HG03558 (cell line): ENCODE data around the gene TMEM200A.

Experiments used
- ATAC-seq: cut with Tn5 transposase; IDR thresholded peaks from one replicate; pipeline ENCODE4 v1.9.1; 2021; ENCODE audit warnings: moderate number of reproducible peaks; ENCODE audit not compliant: unreplicated experiment; ENCODE audit errors: extremely low read depth

The TMEM200A gene

GRCh38 chr6:130420911-130421310 lies 55.1 kb downstream of the TMEM200A start:
- no peak for ATAC-seq

GRCh38 chr6:130421585-130421984 lies 55.8 kb downstream of the TMEM200A start:
- ATAC-seq = no peak

GRCh38 chr6:130423044-130423443 lies 57.2 kb downstream of the TMEM200A start:
- no peak for ATAC-seq

DNA sequence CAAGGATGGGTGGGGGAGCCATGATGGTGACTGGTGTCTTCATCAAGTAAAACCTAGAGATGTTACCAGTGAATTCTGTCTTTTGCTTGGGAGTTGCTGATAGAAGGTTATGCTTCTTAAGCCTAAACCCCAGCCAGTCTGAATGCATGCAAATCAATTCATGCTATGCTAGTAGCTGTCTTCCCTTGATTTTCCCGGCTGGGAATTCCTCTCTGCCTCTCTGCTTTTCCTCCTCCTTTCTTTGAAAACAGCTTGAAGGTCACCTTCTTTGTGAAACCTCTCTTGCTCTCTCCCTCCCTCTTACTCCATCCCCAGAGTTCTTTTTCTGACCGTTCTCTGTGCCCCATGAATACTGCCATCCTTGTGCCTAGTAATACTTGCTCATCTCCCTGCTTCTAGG lies 58.9 kb downstream of the TMEM200A start:
- ATAC-seq = no peak

DNA sequence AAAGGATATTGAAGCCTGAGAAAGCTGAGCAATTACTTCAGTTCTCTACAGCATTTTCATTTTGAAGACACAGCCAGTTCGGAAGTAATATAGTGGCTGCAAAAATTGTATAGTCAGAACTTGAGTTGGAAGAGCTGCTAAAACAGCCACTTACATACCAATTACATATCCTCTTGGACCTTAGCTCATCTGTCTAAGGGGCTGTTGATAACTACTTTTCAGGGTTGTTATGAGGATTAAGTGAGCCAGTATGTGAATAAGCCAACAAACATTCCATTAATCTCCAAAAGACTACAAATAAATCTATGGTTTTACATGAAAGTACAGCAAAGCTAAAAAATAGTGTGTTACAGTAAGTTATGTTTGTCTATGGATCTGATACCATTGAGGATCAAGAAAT lies 59.7 kb downstream of the TMEM200A start:
- no peak for ATAC-seq

- no peak for ATAC-seq
These were observed 60.4 kb downstream of the TMEM200A start for GRCh38 chr6:130426066-130426721.

- ATAC-seq = no peak
These were observed 65.6 kb downstream of the TMEM200A start for GRCh38 chr6:130431346-130431852.

GRCh38 chr6:130432838-130433237 lies 67.0 kb downstream of the TMEM200A start:
- ATAC-seq = no peak

DNA sequence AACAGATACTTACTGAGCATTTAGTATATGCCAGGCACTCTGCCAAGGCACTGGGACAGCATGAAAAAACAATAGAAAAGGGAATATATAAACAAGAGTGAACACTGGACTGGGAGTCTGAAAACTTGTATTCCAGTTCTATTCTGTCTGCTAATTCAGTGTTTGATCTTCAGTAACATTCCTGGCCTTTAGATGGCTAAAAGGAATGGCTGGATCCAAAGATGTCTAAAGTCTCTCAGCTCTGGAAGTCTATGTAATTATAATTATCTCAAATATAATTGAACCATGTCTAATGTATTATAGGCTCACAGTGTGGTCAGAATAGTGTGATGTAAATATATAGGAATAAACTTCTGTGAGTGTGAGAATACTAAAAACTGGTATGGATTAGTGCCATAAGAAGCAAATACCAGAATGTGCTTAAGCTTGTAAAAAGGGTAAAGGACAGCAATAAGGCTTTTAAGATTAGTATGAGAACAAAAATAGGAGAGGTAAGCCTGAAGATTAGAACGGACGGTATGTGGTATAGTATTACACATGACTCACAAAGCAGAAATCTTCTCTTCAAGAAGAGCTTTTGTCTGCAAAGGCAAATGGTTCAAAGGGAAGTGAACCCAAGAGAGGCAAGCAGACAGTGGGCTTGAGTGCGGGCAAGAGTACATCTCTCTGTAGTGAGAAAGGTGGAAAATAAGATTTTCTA lies 68.5 kb downstream of the TMEM200A start:
- no peak for ATAC-seq

- ATAC-seq = no peak
These were observed 69.4 kb downstream of the TMEM200A start for GRCh38 chr6:130435181-130435580.

DNA sequence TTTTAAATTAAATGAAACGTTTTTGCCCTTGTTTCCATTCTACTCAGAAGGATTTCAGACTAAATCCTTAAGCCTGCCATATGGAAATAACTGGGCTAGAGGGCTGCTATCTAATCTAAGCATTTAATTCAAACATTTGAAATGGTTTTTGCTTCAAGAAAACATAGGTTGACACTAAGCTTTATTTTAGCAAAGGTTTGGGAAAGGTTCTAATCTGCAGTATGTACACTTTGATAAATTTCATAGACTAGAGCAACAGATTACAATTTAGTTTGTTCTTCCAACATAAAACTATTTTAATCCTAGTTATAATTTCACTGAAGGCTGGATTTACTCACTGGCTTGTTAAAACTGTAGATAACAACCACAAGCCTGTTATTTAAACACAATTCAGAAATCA lies 72.1 kb downstream of the TMEM200A start:
- ATAC-seq = no peak

DNA sequence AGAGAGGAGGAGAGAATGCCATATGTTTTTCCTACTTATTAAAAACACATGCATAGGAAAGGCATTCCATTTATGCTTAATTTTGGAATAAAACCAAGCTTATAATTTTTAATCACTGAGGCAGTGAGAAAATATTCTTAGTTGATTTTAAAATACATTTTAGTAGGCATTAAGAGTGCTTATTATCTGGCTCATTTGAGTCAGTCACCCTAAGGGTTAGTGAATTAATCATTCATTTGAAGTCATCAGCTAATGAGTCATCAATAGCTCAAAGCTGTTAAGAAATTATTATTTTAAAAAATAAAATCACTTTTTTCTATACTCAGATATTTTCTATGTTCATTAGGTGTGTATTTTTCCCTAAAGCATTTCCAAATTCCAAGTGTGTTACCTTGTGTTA lies 81.6 kb downstream of the TMEM200A start:
- ATAC-seq = no peak

DNA sequence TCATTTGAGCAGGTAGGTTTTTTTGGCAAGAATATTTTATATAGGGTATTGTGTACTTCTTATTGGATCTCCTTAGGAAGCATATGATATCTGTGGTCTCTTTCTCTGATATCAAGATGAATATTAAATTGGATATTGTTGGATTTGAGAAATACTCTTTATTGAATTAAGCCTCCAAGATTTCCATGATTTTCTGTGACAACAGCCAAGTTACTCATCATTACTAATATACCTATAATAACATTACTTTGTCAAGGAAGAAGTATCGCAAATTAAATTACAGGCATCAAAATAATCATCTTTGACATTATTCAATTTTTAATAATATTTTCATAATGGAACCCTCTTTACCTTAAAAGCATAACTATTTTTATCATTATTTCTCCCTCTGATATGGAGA lies 86.5 kb downstream of the TMEM200A start:
- no peak for ATAC-seq

DNA sequence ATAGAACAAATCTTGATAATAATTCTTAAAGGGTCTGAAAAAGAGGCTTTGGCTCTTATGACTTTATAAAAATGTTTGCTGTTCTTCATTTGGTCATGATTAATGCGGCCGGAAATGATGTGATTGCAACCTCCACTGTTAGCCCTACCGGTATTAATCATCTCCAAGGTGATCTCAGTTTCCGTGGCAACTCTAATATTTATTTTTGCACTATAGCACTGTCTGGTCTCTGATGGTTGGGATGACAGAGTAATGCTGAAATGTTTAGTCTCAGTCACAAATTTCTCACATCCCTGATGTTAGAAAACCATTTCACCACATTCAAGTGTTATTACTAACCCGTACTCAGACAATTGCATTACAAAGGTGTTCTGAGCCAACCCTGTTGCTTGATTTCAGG lies 87.4 kb downstream of the TMEM200A start:
- ATAC-seq = no peak

DNA sequence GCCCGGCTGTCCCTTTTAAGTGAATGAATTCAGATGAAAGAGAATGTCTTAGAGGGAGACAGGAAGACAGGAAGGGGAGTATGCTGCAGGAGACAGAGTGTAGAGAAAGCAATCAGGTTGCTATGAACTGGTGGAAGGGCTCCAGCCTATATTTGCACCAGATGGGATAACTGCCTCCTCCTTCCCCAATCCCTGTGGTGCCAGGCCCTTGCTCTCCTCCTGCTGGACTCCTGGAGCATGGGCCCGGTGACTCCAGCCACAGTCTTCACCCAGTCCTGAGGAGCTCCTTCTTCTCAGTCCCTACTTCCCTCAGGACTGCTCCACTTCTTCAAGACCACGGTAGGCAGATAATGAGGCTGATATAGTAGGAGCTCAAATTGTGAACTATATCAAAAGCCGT lies 91.8 kb downstream of the TMEM200A start:
- ATAC-seq = no peak

DNA sequence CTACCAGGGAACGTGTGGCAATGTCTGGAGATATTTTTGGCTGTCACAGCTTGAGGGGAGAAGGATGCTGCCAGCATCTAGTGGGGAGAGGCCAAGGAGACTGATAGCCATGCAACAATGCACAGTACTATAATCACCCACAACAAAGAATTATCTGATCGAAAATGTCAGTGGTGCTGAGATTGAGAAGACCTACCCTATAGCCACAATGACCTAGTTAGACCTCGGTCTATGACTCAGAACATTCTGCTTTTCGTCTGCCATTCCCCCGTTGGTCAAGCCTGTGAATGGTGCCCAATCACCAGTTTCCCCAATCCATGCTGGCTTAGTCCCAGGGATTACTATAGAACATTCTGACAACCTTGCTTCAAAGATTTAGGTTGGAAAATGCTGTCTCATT lies 93.5 kb downstream of the TMEM200A start:
- ATAC-seq = no peak

DNA sequence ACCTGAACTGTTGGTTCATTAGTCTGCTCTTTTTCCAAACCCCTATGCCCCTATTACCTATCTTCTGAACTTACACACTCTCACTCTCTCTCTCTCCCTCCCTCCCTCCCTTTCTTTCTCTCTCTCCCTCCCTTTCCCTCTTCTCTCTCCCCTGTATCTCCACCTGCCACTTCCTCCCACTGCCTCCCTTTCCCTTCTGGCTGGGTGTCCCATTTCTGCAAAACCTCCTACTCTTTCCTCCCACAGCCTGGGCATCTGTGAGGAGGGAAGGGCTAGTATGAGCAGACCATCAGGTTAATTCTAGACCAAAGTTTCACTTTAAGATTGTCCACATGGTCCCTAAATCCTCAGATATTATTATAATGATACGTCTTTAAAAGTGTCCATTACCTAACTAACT lies 95.1 kb downstream of the TMEM200A start:
- no peak for ATAC-seq

DNA sequence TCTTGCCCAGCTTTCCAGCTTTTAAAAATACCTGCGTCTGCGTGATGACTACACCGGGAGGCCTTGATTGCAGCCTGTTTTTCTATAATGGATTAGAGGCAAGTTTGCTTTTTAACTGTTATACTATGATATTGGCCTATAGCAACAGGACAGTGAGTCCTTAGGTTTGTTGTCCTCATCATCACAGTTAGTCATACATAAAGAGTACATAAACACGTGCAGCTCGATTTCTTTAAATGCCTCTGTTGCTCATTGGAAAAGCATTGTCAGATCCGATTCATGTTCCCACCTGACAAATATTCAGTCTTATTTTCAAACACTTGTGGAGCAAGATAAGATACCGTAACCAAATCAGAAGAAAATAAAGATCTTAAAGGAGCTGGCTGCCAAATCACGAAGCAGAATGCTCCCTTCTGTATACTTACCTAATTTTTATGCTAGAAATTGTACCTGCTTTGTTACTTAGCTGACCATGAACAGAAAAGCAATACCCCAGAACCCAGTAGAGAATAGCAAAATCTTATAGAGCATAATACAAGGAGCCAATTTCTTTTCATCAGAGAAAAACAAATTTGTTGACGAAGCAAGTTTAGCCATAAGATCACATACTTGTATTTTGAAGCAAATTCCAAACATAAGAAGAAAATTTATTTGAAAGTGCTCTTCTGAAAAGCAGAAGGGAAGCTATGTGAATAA lies 100.4 kb downstream of the TMEM200A start:
- no peak for ATAC-seq

GRCh38 chr6:130466748-130467061 lies 100.9 kb downstream of the TMEM200A start:
- no peak for ATAC-seq

DNA sequence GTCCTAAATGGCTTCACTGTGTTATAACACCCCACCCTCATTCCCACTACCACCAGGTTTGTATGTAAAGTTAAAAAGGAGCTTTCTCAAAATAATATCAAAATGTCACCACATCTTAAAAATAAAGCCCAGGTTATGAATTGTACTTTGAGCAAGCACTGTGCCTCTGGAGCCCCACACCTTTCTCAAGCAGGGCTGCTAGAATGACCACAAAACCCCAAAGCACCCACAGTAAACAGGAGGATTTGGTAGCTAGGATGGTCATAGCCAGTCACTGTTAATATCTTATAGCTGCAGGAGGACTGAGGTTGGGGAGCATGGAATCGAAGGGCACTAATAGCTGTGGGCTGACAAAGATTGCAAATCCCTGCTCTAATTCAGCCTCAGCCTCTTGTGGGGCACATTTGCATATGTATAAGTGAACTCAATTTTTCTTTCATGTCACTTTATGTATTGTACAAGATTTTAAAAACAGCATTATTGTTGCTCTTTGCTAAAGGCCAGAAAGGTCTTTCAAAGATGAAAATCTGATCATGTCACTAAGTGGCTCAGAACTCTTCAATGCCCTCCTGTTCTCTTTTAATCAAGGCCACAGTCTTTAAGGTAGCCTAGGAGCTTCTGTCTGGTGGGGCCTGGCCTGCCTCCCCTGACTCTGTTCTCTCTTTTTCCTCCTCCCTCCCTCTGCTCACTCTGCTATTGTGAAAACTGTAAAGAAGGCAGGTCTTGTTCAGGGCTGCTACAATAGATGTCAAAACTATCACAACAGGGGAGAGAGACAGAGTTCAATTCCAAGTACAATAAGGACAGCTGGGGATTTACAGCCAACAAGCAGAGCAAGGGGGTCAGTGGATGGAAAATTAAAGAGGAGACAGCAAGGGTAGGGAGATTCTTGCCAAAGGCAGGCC lies 101.6 kb downstream of the TMEM200A start:
- no peak for ATAC-seq

- ATAC-seq = no peak
These were observed 104.9 kb downstream of the TMEM200A start for GRCh38 chr6:130470766-130471165.
